GM18498 (cell line): ENCODE measurements around the gene ZCCHC2.

Experiments
- ATAC-seq: cut with Tn5 transposase; IDR thresholded peaks from one replicate; pipeline ENCODE4 v1.9.1; 2021; ENCODE audit warnings: mild to moderate bottlenecking, moderate library complexity; ENCODE audit not compliant: unreplicated experiment

The ZCCHC2 gene

DNA sequence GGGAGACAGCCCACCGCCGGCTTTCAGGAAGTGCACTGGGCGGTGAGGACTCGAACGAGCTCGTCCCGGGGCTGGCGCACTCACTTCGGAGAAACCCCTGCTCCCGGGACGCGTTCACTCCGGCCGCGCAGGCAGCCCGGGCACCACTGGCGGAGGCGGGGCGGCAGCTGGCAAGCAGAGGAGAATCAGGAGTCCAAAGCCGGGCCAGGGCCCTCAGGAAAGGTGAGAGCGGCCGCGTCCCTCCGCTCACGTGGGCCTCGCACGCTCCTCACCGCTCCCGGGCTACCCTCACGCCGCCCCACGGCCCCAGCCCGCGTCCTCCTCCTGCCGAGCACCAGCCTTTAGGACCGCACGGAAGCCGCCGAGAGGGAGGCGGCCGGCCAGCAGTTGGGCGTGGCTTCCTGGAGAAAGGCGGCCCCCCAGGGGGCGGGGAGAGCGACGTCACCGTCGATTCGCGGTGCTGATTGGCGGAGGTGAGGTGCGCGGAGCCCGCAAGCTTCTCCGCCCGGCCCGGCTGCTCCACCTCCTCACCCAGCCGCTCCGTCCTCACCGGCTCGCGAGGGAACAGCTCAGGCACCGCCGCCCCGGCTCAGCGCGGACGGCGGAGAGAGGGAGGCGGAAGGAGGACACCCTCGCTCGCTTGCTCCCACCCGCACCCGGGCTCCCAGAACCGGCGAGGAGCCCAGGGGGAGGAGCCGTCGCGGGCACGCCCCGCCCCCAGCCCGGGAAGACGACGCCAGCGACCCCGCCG lies at the start of gene ZCCHC2:
Gene ZCCHC2 (plus strand): TSS at position 522 of the 751 bp plus-strand sequence. CDS start 400 bp downstream, outside the sequence.
- peak; percentile 70 for ATAC-seq

DNA sequence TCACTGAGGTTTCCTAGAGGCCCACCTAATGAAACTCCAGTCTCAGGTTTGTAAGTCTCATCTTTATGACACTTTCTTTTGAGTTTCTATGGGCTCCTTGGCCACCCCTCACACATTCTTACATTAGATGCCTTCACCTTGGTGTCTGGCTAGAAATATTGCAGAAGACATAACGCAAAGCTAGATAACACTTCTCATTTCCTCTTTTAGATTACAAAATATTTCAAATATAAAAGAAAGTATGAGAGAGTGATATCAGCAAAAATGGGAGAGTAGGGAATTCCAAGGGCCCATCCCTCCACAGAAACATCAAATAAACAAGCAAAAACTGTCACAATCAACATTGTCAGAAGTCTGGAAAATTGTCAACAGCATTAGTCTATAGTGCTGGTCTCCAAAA lies 43.3 kb upstream of the ZCCHC2 start:
- no peak for ATAC-seq

- no peak for ATAC-seq
Measured at GRCh38 chr18:62480927-62481326, 41.9 kb upstream of the ZCCHC2 start.

GRCh38 chr18:62484941-62485340 lies 37.9 kb upstream of the ZCCHC2 start:
- ATAC-seq, result no peak

DNA sequence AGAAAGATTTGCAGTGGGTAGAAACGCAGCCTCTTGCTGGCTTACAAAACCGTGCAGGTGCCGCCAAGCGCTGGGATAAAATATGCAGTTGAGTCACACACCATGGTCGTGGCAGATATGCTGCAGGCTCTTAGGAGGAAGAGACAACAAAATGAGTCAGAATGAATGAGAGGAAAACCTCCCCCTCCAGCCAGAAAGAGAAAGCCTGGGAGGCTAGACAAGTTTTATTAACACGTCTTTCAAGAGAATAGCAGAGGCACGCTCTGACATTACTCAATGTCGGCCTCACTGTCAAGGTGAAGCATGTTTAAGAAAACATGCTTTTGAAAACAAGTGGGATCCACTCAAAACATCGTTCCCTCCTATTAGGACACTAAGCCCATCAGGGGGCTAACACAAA lies 37.1 kb upstream of the ZCCHC2 start:
- no peak for ATAC-seq

DNA sequence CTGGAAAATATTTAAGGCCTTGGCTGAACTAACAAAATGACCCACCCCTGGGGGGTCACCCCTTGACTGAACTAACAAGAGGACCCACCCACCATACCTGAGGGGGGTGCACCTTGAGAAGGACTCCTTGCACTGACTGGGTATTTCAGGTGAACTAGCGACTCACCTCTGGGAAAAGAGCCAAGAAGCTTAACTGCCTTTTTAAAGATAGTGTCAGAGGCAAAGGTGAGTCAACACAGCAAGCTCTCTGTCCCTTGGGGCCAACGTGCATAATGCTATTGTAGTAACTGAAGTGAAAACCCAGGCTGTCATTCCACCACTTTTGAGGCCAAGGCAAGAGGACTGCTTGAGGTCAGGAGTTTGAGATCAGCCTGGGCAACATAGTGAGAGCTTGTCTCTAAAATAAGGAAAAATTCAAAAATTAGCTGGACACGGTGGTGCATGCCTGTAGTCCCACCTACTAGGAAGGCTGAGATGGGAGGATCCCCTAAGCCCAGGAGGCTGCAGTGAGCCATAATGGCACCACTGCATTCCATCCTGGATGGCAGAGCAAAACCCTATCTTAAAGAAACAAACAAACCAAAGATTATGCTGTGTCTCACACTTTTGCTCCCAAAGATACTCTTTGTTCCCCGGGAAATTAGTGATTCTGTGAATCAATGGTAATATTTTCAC lies 36.4 kb upstream of the ZCCHC2 start:
- ATAC-seq, result no peak

GRCh38 chr18:62487161-62487560 lies 35.7 kb upstream of the ZCCHC2 start:
- no peak for ATAC-seq

GRCh38 chr18:62490967-62491695 lies 31.7 kb upstream of the ZCCHC2 start:
- ATAC-seq, result no peak

GRCh38 chr18:62493033-62493862 lies 29.6 kb upstream of the ZCCHC2 start:
- no peak for ATAC-seq

GRCh38 chr18:62494764-62495163 lies 28.1 kb upstream of the ZCCHC2 start:
- no peak for ATAC-seq

- ATAC-seq, result no peak
Measured at GRCh38 chr18:62496262-62496661, 26.6 kb upstream of the ZCCHC2 start.

DNA sequence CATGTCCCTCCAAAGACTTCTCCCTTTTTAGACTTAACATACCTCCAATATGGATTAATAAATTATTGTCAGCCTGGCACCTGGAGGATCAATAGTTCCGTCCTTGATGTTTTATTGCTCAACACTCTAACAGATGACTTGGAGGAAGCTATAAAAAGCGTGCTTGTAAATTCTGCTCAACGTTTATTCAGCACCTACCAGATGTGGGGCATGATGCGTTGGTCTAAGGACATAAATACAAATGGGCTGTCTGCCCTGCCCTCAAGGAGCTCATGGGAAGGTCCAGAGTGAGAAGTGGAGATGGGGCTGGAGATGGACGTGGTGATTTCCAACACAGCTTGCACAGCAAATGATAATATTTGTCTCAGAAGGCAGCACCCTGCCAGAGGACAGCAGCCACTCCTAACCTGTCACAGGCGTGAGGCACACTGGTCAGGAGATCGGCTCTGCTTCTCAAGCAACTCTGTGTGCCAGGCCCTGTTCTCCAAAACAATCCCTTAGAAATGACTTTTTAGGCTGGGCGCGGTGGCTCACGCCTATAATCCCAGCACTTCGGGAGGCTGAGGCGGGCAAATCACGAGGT lies 25.5 kb upstream of the ZCCHC2 start:
- no peak for ATAC-seq

DNA sequence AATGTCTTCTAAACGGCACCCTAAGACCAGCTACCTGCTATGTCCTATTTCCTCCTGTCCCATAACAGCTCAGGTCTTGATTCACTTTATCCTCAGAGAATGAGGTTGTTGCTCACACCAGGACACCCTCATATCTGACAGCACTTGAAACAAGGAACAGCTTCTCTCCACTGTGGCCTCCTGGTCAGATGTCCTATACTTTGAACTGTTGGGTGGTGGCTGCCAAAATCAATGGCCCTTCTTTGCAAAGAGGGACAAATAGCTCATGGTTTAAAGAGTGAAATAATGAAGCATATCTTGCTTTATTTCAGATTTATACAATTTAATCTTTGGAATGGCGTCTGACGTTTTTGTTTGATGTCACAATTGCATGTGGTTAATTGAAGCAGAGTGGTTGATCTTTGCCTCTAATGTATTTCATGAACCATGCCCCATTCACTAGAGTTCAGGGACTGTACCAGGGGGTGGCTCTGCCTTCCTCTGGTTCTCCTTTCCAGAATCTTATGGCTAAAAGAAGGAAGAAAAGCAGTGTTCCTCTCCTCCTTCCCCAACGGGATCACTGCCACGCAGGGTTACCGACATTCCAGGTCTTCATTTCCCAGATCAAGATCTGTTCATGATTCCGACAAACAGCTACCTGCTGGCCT lies 24.1 kb upstream of the ZCCHC2 start:
- no peak for ATAC-seq

DNA sequence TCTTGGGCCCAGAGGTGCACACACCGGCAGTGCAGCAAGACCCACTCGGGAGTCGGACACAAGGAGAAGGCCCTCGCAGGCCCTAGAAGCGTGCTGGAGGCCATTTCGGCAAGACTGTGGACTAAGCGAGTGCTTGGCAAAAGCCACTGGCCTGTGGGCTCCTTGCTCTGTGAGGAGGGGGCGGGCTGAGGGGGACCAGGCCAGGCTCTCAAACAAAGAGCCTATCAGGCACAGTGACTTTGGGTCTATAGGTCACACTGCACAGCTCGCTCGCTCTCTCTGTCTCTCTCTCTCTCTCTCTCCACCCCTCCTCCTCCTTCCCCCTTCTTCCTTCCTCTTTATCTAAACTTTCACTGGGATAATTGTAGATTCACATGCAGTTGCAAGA lies 23.6 kb upstream of the ZCCHC2 start:
- no peak for ATAC-seq

- no peak for ATAC-seq
Measured at GRCh38 chr18:62500174-62500573, 22.7 kb upstream of the ZCCHC2 start.

GRCh38 chr18:62500966-62501591 lies 21.7 kb upstream of the ZCCHC2 start:
- ATAC-seq, result no peak

DNA sequence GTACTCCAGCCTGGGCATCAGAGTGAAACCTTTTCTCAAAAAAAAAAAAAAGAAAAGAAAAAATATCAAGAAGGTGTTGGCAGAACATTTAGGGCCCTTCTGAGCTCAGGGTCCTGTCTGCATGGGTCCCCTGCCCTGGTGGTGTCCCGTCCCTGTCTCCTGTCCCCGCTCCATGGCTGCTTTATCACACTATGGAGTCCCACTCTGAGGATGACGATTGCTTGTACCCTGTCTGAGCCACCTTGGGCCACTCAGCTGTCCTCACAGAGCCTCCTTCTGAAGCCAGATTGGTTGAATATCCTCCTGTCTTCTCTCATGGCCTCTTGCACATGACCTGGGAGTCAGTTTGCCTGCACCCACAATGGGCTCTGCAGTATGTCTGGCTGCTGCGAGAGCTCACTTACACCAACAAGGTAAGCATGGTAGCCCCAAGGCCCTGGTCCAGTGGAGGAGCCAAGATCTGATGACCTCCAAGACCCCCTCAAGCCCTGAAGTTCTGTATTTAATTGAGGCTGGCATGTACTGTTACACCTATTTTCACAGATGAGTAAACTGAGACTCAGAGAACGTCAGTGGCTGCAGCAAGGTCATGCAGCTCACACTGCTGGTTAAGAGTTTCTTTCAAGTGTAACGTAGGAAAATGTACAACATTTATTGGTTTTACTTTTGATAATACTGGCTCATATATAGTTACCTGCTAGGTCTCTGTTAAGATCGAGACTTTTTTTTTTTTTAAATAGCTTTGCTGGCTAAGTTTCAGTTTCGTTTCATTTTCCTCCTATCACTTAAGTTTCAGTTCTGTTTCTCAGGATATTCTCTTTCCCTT lies 16.9 kb upstream of the ZCCHC2 start:
- peak; percentile 94 for ATAC-seq

- peak; percentile 5 for ATAC-seq
Measured at GRCh38 chr18:62506495-62507143, 16.2 kb upstream of the ZCCHC2 start.
